ENCODE results near the gene PRM3.

The PRM3 gene

DNA sequence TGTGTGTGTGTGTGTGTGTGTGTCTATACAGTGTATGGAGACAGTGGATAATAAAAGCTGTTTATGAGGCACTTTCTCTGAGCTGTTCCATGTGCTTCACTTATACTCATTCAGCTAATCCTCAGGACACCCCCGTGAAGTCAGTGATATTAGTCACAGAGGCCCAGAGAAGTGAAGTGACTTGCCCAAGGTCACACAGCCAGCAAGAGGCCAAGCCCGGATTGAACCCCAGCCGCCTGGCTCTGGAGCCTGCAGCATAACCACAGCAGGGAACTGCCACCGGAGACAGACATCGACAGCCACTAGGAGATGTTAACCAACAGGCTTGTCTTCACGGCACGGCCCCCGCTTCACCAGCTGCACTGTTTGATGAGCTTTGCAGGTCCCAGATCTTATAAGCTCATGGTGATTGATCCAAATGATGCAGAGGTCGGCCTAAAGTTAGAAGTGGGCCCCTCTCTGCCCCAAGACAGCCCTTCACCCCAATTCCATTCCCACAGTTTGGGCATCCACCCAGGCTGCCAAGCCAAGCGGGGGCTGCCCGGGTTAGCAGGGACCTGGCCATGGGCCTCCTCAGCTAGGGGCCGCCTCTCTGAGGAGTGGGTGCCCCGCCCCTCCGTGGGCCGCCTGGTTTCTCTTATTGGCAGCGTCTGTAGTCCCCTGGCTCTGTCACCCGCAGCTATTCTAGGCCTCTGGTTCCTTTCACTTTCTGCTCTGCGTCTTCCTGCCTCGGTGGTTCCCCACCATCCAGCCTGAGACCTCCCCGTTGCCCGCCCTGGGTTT lies 48.3 kb downstream of the PRM3 start:
- DNase-seq (ENCODE audit: low read depth in 2 of 2), result peak; percentile 77 to 82

DNA sequence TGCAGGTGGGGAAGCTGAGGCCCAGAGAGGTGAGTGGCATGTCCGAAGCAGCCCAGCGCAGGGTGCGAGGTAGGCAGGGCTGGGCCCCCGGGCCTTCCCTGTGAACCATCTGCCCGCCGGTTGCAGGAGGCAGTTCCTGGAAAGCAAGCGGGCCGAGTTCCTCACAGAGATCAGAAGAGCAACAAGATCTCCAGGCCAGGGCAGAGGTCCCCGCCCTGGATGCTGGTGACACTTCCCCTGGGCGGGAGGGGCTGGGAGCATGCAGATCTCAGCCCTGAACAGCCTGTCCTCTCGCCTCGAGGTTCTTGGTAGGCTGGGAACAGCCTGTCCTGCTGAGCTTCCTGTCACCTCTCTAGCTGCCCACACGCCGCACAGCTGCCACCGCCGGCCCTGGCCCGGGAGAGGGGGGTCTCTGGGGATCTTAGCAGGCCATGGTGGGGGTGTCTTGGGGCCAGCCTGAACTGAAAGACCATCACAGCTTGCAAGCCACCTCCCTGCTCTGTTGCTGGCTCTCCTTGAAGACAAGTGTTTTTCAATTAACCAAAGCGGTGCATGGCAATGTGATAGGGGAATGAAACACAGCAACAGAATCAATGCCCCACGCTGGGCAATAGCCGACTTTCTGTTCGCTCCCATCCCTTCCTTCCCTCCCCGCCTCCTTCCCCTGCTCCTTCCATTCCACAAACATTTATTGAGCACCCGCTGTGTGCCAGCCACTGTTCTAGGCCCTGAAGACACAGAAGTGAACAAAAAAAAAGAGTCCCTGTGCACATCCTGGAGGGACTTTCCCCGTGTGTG lies 49.1 kb downstream of the PRM3 start:
- peak; percentile 67 to 73 for DNase-seq (ENCODE audit: low read depth in 2 of 2)
